ENCODE data around the gene DKK3.

The DKK3 gene

GRCh38 chr11:12029738-12030363 lies 21.4 kb upstream of the DKK3 start:
- no peak for DNase-seq

GRCh38 chr11:12029119-12029518 lies 20.7 kb upstream of the DKK3 start:
- DNase-seq = no peak

GRCh38 chr11:12028303-12028702 lies 19.9 kb upstream of the DKK3 start:
- no peak for DNase-seq

GRCh38 chr11:12026331-12027211 lies 18.1 kb upstream of the DKK3 start:
- no peak for DNase-seq

- no peak for DNase-seq
Observed at GRCh38 chr11:12024254-12024926, 16.0 kb upstream of the DKK3 start.

- DNase-seq = no peak
Observed at GRCh38 chr11:12023015-12023414, 14.6 kb upstream of the DKK3 start.

GRCh38 chr11:12020546-12020945 lies 12.1 kb upstream of the DKK3 start:
- no peak for DNase-seq

- DNase-seq = no peak
Observed at GRCh38 chr11:12019866-12020416, 11.5 kb upstream of the DKK3 start.

- DNase-seq = no peak
Observed at GRCh38 chr11:12019337-12019736, 10.9 kb upstream of the DKK3 start.

- DNase-seq = no peak
Observed at GRCh38 chr11:12017865-12018453, 9.5 kb upstream of the DKK3 start.

GRCh38 chr11:12017243-12017678 lies 8.8 kb upstream of the DKK3 start:
- DNase-seq = no peak

GRCh38 chr11:12016246-12016645 lies 7.8 kb upstream of the DKK3 start:
- DNase-seq = no peak

- no peak for DNase-seq
Observed at GRCh38 chr11:12015486-12015885, 7.1 kb upstream of the DKK3 start.

GRCh38 chr11:12013781-12014180 lies 5.4 kb upstream of the DKK3 start:
- no peak for DNase-seq

GRCh38 chr11:12009617-12010321 lies 1.3 kb upstream of the DKK3 start:
- DNase-seq = no peak

- DNase-seq = no peak
Observed at GRCh38 chr11:12008790-12009616, 577 bp upstream of the DKK3 start.

GRCh38 chr11:12007230-12007593 lies 1.2 kb downstream of the DKK3 start:
- DNase-seq = no peak

GRCh38 chr11:12006552-12007229 lies 1.7 kb downstream of the DKK3 start:
- DNase-seq = no peak

- DNase-seq = no peak
Observed at GRCh38 chr11:12005476-12005875, 3.0 kb downstream of the DKK3 start.

- no peak for DNase-seq
Observed at GRCh38 chr11:12005061-12005460, 3.4 kb downstream of the DKK3 start.

- no peak for DNase-seq
Observed at GRCh38 chr11:12003815-12004214, 4.6 kb downstream of the DKK3 start.
